ENCODE measurements around the gene PRRX1.
A peak's percentile ranks its signal among the peaks of the same experiment; 100 is the strongest.

Gene PRRX1

DNA sequence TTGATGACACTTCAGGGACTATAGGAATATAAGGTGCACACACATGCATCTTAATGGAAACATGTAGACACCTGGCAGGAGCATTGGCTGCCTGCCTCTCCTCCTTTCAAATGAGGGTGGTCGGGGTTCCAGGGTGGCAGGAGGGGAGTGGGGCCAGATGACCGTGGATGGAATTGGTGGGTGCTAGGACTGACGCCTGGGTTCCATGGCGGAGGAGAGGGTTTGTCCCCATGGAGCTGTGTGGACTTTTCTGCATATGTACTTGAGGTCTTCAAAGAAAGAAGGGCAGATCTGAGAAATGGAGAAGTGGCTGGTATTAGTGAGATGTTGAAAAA lies 7.7 kb downstream of the PRRX1 start:
- no peak overlapping the region for H3K4me3 ChIP-seq (ENCODE audit: low read depth, low read length)
- DNase-seq (ENCODE audit: low read depth) = no peak
- no peak for TF ChIP-seq CTCF (conservative IDR thresholded peaks at IDR 0.05; ENCODE audit: low read depth, low read length)

- H3K4me3 ChIP-seq (ENCODE audit: low read depth, low read length) = no peak overlapping the region
- no peak for TF ChIP-seq CTCF (conservative IDR thresholded peaks at IDR 0.05; ENCODE audit: low read depth, low read length)
- DNase-seq (ENCODE audit: low read depth) = no peak
Observed at GRCh38 chr1:170672316-170672715, 8.4 kb downstream of the PRRX1 start.

- TF ChIP-seq CTCF (conservative IDR thresholded peaks at IDR 0.05; ENCODE audit: low read depth, low read length) = no peak
- DNase-seq (ENCODE audit: low read depth) = no peak
- H3K4me3 ChIP-seq (ENCODE audit: low read depth, low read length) = no peak overlapping the region
Observed at GRCh38 chr1:170674239-170674638, 10.3 kb downstream of the PRRX1 start.

- DNase-seq (ENCODE audit: low read depth) = no peak
- no peak overlapping the region for H3K4me3 ChIP-seq (ENCODE audit: low read depth, low read length)
- TF ChIP-seq CTCF (conservative IDR thresholded peaks at IDR 0.05; ENCODE audit: low read depth, low read length) = no peak
Observed at GRCh38 chr1:170674986-170675385, 11.1 kb downstream of the PRRX1 start.

DNA sequence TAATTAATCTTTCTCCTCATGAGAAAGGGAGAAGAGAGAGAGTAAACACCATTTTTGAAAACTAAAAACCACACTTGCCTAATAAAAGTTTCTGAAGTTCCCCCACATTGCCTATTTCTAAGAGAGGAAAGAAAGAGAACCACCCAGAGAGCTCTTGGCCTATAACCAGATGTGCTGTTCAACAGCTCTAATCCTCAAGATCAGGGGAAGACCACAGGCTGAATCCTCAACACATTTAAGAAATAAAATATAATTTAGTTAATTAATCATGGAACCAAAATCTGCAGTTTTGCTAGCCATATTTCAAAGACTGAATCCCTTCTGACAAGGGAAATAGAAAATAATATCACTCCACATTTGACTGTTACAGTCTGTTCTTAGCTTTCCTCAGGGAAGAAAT lies 11.9 kb downstream of the PRRX1 start:
- TF ChIP-seq CTCF (conservative IDR thresholded peaks at IDR 0.05; ENCODE audit: low read depth, low read length) = no peak
- no peak overlapping the region for H3K4me3 ChIP-seq (ENCODE audit: low read depth, low read length)
- no peak for DNase-seq (ENCODE audit: low read depth)

DNA sequence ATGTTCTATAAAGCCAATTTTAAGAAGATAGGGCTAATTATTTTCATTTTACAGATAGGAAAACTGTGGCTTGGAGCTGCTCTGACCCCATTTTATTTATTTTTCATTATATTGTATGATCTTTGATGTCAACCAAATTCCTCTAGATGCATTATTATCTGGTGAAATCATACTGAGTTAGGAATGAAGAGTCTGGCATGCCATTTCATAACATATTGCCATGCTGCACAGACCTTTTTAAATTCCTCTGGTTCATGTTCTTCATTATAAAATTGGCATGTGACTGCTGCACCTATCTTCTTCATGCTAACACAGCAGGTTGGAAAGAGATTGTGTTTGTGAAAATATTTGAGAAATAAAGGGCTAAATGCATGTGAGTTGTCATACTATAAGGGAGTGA lies 12.7 kb downstream of the PRRX1 start:
- peak; percentile 67 for DNase-seq (ENCODE audit: low read depth)
- TF ChIP-seq CTCF (conservative IDR thresholded peaks at IDR 0.05; ENCODE audit: low read depth, low read length) = no peak
- H3K4me3 ChIP-seq (ENCODE audit: low read depth, low read length) = no peak overlapping the region

DNA sequence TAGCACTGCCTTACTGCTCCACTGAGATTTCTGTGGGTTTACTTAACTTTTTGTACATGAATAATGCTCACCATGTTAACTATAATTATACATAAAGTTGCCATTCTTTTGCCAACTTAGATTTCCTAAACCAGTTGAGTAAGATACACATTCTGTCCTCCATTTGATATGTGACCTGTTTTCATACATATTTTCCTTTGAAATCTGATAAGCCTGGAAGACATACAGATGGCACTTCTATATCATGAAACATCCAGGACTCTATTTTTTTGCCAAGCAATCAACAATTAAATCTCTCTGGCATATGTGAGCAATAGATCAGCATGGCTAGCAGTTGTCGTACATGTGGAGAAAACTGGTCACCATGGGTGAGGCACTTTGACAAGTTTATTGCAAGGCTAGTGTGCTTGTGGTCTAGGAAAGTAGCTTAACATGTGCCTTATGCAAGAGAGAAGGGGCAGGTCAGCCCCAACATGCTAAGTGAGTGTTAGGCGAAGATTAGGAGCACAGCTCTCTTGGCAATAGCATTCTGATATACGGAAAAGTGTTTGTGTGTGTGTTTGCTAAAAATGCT lies 14.2 kb downstream of the PRRX1 start:
- DNase-seq (ENCODE audit: low read depth) = no peak
- H3K4me3 ChIP-seq (ENCODE audit: low read depth, low read length) = no peak overlapping the region
- no peak for TF ChIP-seq CTCF (conservative IDR thresholded peaks at IDR 0.05; ENCODE audit: low read depth, low read length)
